ENCODE results near the gene MSRB1. TPM values are rescaled to one million over a fixed set of nuclear protein-coding genes. Genes with fewer than 3 reads are reported as not detected.
A peak's percentile ranks its signal among the peaks of the same experiment; 100 is the strongest.

The MSRB1 gene
- total RNA-seq, 2 experiments from 2014 or later, result 2.3 to 2.4 TPM

DNA sequence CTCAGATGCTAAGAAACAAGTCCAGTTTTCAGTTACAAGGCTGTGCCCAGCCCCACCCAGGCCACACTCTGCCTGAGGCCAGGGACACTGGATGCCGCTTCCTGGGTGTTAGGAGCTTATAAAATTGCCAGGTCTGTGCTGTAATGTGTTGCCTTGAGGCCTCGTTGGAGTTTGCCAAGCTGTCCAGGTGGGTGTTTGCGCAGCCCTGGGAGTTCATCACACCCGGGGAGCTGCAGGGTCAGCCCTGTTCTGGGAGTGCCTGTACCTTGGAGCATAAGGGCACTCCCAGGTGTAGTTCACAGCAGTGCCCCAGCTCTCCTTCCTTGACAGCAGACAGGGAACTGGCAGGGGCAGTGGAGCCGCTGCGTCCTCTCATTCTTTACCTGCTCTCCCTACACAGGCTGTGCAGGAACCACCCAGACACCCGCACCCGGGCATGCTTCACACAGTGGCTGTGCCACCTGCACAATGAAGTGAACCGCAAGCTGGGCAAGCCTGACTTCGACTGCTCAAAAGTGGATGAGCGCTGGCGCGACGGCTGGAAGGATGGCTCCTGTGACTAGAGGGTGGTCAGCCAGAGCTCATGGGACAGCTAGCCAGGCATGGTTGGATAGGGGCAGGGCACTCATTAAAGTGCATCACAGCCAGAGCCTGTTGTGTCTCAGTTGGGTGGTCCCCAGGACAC lies 42.6 kb upstream of the MSRB1 start:
- Histone ChIP-seq H3K36me3 (ENCODE audit: insufficient read depth, low read length) (peaks cover 12% of the 10 kb centered on the region), H3K9me3 (ENCODE audit: control insufficient read depth in 1 of 2, insufficient read depth in 1 of 2, low read length in 2 of 2) (peaks cover 0 to 13% of the 10 kb centered on the region in 2 experiments), H3K27ac (ENCODE audit: low read depth in 1 of 2, low read length in 2 of 2) (no peak overlapping the region), H3K4me1 (ENCODE audit: insufficient read depth, low read length) (peaks cover 43% of the 10 kb centered on the region), H3K27me3 (ENCODE audit: control insufficient read depth in 1 of 2, insufficient read depth in 2 of 2, low read length in 2 of 2) (peaks cover 27 to 29% of the 10 kb centered on the region in 2 experiments), H3K4me3 (ENCODE audit: low read length) (no peak overlapping the region)
- H3K9me3 Mint-ChIP-seq, result no peaks in the 10 kb centered on the region
- H3K36me3 Mint-ChIP-seq (ENCODE audit: low read depth), result peaks cover 20% of the 10 kb centered on the region
- H3K4me1 Mint-ChIP-seq (ENCODE audit: low read depth), result peaks cover 30% of the 10 kb centered on the region
- ChIA-PET CTCF (no interaction called here), POLR2A (interaction anchor here (1.2 to 6.8 kb wide), 6 partner anchors 10 to 170 kb away, joined by 3 to 62 read pairs (median 8); partner anchors contain the start of genes RPS2, TBL3 and TRAF7)
- ATAC-seq (ENCODE audit: poor library complexity) (no peak), DNase-seq (no peak)
- peak overlapping the region; percentile 56 for H3K27ac Mint-ChIP-seq
- H3K27me3 Mint-ChIP-seq, result peaks cover 44% of the 10 kb centered on the region
- peak overlapping the region; percentile 87 for H3K4me3 Mint-ChIP-seq
- TF ChIP-seq, protein P1, sequence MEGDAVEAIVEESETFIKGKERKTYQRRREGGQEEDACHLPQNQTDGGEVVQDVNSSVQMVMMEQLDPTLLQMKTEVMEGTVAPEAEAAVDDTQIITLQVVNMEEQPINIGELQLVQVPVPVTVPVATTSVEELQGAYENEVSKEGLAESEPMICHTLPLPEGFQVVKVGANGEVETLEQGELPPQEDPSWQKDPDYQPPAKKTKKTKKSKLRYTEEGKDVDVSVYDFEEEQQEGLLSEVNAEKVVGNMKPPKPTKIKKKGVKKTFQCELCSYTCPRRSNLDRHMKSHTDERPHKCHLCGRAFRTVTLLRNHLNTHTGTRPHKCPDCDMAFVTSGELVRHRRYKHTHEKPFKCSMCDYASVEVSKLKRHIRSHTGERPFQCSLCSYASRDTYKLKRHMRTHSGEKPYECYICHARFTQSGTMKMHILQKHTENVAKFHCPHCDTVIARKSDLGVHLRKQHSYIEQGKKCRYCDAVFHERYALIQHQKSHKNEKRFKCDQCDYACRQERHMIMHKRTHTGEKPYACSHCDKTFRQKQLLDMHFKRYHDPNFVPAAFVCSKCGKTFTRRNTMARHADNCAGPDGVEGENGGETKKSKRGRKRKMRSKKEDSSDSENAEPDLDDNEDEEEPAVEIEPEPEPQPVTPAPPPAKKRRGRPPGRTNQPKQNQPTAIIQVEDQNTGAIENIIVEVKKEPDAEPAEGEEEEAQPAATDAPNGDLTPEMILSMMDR (IDR thresholded peaks at IDR 0.05), result no peak
- intact Hi-C loops (cut with DNase I, micrococcal nuclease), result no loop called here

DNA sequence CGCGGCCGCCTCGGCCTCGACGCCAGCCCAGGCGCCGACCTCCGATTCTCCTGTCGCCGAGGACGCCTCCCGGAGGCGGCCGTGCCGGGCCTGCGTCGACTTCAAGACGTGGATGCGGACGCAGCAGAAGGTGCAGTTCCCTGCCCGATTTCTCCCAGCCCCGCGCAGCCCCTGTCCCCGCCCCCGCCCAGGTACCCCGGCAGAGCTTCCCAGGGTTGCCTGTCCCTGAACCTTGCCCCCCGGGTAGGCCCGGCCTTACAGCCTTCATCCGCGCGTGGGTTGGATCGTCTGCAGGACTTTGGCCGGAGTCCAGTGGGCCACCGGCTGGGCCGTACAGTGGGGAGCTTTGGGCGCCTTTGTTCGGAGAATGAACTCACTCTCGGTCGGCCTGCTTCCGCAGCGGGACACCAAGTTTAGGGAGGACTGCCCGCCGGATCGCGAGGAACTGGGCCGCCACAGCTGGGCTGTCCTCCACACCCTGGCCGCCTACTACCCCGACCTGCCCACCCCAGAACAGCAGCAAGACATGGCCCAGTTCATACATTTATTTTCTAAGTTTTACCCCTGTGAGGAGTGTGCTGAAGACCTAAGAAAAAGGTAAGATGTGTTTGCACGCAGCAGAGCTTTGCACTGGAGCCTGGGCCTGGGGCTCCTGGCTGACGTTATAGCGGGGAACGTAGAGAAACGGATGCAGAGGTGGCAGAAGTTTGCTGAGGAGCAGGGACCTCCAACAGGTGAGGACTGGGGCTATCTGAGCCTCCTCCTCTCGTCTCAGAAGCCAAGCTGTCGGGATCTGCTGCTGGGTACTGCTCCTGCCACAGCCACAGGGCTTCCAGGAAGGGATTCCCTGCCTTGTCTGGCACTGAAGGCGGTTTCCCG lies 41.6 kb upstream of the MSRB1 start:
- Mint-ChIP-seq H3K36me3 (ENCODE audit: low read depth) (peaks cover 20% of the 10 kb centered on the region), H3K4me3 (peak overlapping the region; percentile 87), H3K27ac (peak overlapping the region; percentile 56), H3K9me3 (no peaks in the 10 kb centered on the region), H3K4me1 (ENCODE audit: low read depth) (peaks cover 30% of the 10 kb centered on the region), H3K27me3 (peaks cover 50% of the 10 kb centered on the region)
- Histone ChIP-seq H3K36me3 (ENCODE audit: insufficient read depth, low read length) (peaks cover 12% of the 10 kb centered on the region), H3K27me3 (ENCODE audit: control insufficient read depth in 1 of 2, insufficient read depth in 2 of 2, low read length in 2 of 2) (peaks cover 33 to 35% of the 10 kb centered on the region in 2 experiments), H3K27ac (ENCODE audit: low read depth in 1 of 2, low read length in 2 of 2) (no peak overlapping the region), H3K4me1 (ENCODE audit: insufficient read depth, low read length) (peaks cover 44% of the 10 kb centered on the region), H3K4me3 (ENCODE audit: low read length) (peak overlapping the region; percentile 65), H3K9me3 (ENCODE audit: control insufficient read depth in 1 of 2, insufficient read depth in 1 of 2, low read length in 2 of 2) (peaks cover 0 to 20% of the 10 kb centered on the region in 2 experiments)
- ChIA-PET POLR2A (interaction anchor here (0.6 to 6.8 kb wide), 10 partner anchors 8 to 171 kb away, joined by 3 to 62 read pairs (median 4); partner anchors contain the start of genes PKD1, RPS2, TBL3 and TRAF7), CTCF (interaction anchor here (2.1 kb wide), 1 partner anchor 20 kb away, joined by 8 read pairs; no protein-coding TSS in a partner anchor)
- peak; percentile 48 for ATAC-seq (ENCODE audit: poor library complexity)
- TF ChIP-seq, protein P1 (IDR thresholded peaks at IDR 0.05), result no peak
- intact Hi-C loops (cut with DNase I, micrococcal nuclease), result no loop called here
- peak in 1 of 14 experiments; percentile 51 for DNase-seq
